ENCODE data around the gene RAP1GAP. TPM values are rescaled to one million over a fixed set of nuclear protein-coding genes. Genes with fewer than 3 reads are reported as not detected.

Gene RAP1GAP
- total and polyA plus RNA-seq, 2 of the 13 experiments (the other 11 are each of a cell fraction or from before 2014, with no cell fraction given) = 11.9 to 37.5 TPM

- TF ChIP-seq, protein P1, sequence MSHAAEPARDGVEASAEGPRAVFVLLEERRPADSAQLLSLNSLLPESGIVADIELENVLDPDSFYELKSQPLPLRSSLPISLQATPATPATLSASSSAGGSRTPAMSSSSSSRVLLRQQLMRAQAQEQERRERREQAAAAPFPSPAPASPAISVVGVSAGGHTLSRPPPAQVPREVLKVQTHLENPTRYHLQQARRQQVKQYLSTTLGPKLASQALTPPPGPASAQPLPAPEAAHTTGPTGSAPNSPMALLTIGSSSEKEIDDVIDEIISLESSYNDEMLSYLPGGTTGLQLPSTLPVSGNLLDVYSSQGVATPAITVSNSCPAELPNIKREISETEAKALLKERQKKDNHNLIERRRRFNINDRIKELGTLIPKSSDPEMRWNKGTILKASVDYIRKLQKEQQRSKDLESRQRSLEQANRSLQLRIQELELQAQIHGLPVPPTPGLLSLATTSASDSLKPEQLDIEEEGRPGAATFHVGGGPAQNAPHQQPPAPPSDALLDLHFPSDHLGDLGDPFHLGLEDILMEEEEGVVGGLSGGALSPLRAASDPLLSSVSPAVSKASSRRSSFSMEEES (CRISPR knock-in tag; IDR thresholded peaks at IDR 0.05) = peak; percentile 91
- TF ChIP-seq ARID5B (CRISPR knock-in tag; IDR thresholded peaks at IDR 0.05) = peak; percentile 86
- peak; percentile 82; the same call in 1 of the 2 replicates for TF ChIP-seq MED1 (CRISPR knock-in tag; IDR thresholded peaks at IDR 0.05)
- peak; percentile 84 for TF ChIP-seq GZF1 (CRISPR knock-in tag; IDR thresholded peaks at IDR 0.05)
- TF ChIP-seq ZSCAN20 (CRISPR knock-in tag; IDR thresholded peaks at IDR 0.05; ENCODE audit: borderline replicate concordance) = peak; percentile 94
- peak; percentile 76; the same call in 1 of the 2 replicates for TF ChIP-seq ZNF180 (CRISPR knock-in tag; IDR thresholded peaks at IDR 0.05; ENCODE audit: borderline replicate concordance, low read depth)
- TF ChIP-seq, protein P2, sequence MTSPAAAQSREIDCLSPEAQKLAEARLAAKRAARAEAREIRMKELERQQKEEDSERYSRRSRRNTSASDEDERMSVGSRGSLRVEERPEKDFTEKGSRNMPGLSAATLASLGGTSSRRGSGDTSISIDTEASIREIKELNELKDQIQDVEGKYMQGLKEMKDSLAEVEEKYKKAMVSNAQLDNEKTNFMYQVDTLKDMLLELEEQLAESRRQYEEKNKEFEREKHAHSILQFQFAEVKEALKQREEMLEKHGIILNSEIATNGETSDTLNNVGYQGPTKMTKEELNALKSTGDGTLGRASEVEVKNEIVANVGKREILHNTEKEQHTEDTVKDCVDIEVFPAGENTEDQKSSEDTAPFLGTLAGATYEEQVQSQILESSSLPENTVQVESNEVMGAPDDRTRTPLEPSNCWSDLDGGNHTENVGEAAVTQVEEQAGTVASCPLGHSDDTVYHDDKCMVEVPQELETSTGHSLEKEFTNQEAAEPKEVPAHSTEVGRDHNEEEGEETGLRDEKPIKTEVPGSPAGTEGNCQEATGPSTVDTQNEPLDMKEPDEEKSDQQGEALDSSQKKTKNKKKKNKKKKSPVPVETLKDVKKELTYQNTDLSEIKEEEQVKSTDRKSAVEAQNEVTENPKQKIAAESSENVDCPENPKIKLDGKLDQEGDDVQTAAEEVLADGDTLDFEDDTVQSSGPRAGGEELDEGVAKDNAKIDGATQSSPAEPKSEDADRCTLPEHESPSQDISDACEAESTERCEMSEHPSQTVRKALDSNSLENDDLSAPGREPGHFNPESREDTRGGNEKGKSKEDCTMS (CRISPR knock-in tag; conservative IDR thresholded peaks at IDR 0.05) = peak; percentile 93; the same call in 1 of the 2 replicates
- TF ChIP-seq ZNF616 (CRISPR knock-in tag; IDR thresholded peaks at IDR 0.05; ENCODE audit: low read depth) = peak; percentile 80; the same call in 1 of the 2 replicates
- TF ChIP-seq ZSCAN25 (CRISPR knock-in tag; IDR thresholded peaks at IDR 0.05) = peak; percentile 96
- TF ChIP-seq SYNCRIP (IDR thresholded peaks at IDR 0.05; ENCODE audit: insufficient read depth, low read depth, low read length) = no peak
- no peak for TF ChIP-seq ZEB1 (IDR thresholded peaks at IDR 0.05; ENCODE audit: insufficient replicate concordance, low read depth)
- TF ChIP-seq THAP11 (CRISPR knock-in tag; IDR thresholded peaks at IDR 0.05) = peak; percentile 81
- TF ChIP-seq ZNF749 (CRISPR knock-in tag; IDR thresholded peaks at IDR 0.05; ENCODE audit: borderline replicate concordance) = peak; percentile 85; the same call in 1 of the 2 replicates
- TF ChIP-seq ZNF713 (CRISPR knock-in tag; IDR thresholded peaks at IDR 0.05) = no peak
- no peak; the same call in 1 of the 2 replicates for TF ChIP-seq ZNF670 (CRISPR knock-in tag; IDR thresholded peaks at IDR 0.05; ENCODE audit: borderline replicate concordance)
- TF ChIP-seq MTF1 (CRISPR knock-in tag; IDR thresholded peaks at IDR 0.05) = peak; percentile 93
- TF ChIP-seq RORA (CRISPR knock-in tag; IDR thresholded peaks at IDR 0.05) = no peak
- no peak; the same call in 1 of the 2 replicates for TF ChIP-seq FOXJ3 (CRISPR knock-in tag; IDR thresholded peaks at IDR 0.05; ENCODE audit: borderline replicate concordance)
- TF ChIP-seq MYNN (CRISPR knock-in tag; IDR thresholded peaks at IDR 0.05; ENCODE audit: low read depth) = peak; percentile 92; the same call in 1 of the 2 replicates
Measured at GRCh38 chr1:21659099-21659923, 9.8 kb downstream of the RAP1GAP start (continued).

All from HepG2 (cell line).